GM12864 (cell line): Measurements from ENCODE around the gene TACR1.
"Not testable (repeated sequence)": the region's sequence is repeated elsewhere in the genome, so short reads cannot be mapped to it uniquely, and the experiment has no call there.

Experiments
- DNase-seq: peaks from one replicate; pipeline ENCODE4 v3.0.0-alpha.2; 2011; ENCODE audit warnings: low read depth
- H3K4me3 ChIP-seq: 2 replicates; pipeline ENCODE4 v1.5.1; 2011; ENCODE audit warnings: mild to moderate bottlenecking, low read depth, low read length, control low read depth
- CTCF ChIP-seq: IDR thresholded peaks from 2 replicates; pipeline ENCODE4 v1.5.1; 2011; ENCODE audit warnings: low read depth, mild to moderate bottlenecking, moderate library complexity, low read length, control low read depth, inconsistent platforms; ENCODE audit errors: missing control alignments

TACR1 gene

GRCh38 chr2:75233965-75234364 lies 34.6 kb upstream of the TACR1 start:
- DNase-seq: no peak
- TF ChIP-seq CTCF: no peak
- no peak overlapping the region for H3K4me3 ChIP-seq

GRCh38 chr2:75226617-75227016 lies 27.3 kb upstream of the TACR1 start:
- no peak for TF ChIP-seq CTCF
- no peak overlapping the region for H3K4me3 ChIP-seq
- DNase-seq: no peak

GRCh38 chr2:75226099-75226498 lies 26.8 kb upstream of the TACR1 start:
- no peak for DNase-seq
- H3K4me3 ChIP-seq: no peak overlapping the region
- TF ChIP-seq CTCF: no peak

DNA sequence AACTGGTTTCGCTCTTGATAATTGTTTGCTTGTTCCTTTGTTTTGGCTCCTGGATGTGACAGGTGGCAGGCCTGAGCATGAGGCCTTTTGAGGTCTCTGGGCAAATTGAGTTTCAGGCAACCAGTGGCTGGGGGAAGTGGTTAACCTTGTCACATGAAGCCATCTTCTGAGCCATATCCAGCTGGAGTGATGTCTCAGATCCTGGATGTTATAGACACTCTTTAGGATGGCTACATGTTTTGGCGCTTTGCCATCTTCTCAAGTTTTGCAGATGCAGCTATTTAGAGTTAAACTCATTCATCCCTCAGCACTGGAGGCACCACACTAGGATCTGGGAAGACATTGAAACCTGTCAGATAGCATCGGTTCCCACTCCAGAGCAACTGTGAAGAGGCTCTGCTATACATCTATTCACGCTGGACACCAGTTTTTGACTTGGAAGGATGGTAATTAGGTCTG lies 25.3 kb upstream of the TACR1 start:
- TF ChIP-seq CTCF: no peak
- no peak overlapping the region for H3K4me3 ChIP-seq
- no peak for DNase-seq

GRCh38 chr2:75222527-75222926 lies 23.2 kb upstream of the TACR1 start:
- no peak for TF ChIP-seq CTCF
- H3K4me3 ChIP-seq: no peak overlapping the region
- DNase-seq: no peak

- TF ChIP-seq CTCF: no peak
These were observed 22.5 kb upstream of the TACR1 start for GRCh38 chr2:75221862-75222261.

GRCh38 chr2:75219213-75219612 lies 19.9 kb upstream of the TACR1 start:
- H3K4me3 ChIP-seq: not testable (repeated sequence)

More at GRCh38 chr2:75221862-75222261, 22.5 kb upstream of the TACR1 start:
- no peak overlapping the region for H3K4me3 ChIP-seq
- no peak for DNase-seq

More at GRCh38 chr2:75219213-75219612, 19.9 kb upstream of the TACR1 start:
- not testable (repeated sequence) for DNase-seq
